Astrocyte (in vitro differentiated cells and primary cell): ENCODE measurements around the gene SH3RF1. TPM values are rescaled to one million over a fixed set of nuclear protein-coding genes. Genes with fewer than 3 reads are reported as not detected.
A peak's percentile ranks its signal among the peaks of the same experiment; 100 is the strongest.

Experiments
- DNase-seq: peaks from one replicate; pipeline ENCODE4 v3.0.0-alpha.2; 2010; ENCODE audit warnings: low read depth
- FAIRE-seq: peaks from 2 replicates; lab custom pipeline; 2011; peaks lifted over from hg19 to GRCh38; lab: Jason Lieb, UNC
- H2AFZ ChIP-seq: 2 replicates; pipeline ENCODE4 v1.6.0; 2012; ENCODE audit warnings: low read depth, low read length, inconsistent platforms
- H3K27ac ChIP-seq: 2 replicates; pipeline ENCODE4 v1.5.1; 2011; ENCODE audit warnings: low read depth, low read length, inconsistent platforms
- H3K27me3 ChIP-seq: 2 replicates; pipeline ENCODE4 v1.6.0; 2011; ENCODE audit warnings: low read length, inconsistent platforms; ENCODE audit not compliant: insufficient read depth
- H3K36me3 ChIP-seq: 2 replicates; pipeline ENCODE4 v1.5.1; 2011; ENCODE audit warnings: low read length, inconsistent platforms; ENCODE audit not compliant: insufficient read depth
- H3K4me1 ChIP-seq: 2 replicates; pipeline ENCODE4 v1.5.1; 2011; ENCODE audit warnings: low read length, inconsistent platforms; ENCODE audit not compliant: insufficient read depth
- H3K4me2 ChIP-seq: 2 replicates; pipeline ENCODE4 v1.6.0; 2012; ENCODE audit warnings: low read length, inconsistent platforms
- H3K4me3 ChIP-seq: 2 replicates; pipeline ENCODE4 v1.5.1; 2011; ENCODE audit warnings: low read depth, mild to moderate bottlenecking, low read length, inconsistent platforms; ENCODE audit not compliant: insufficient read depth
- H3K79me2 ChIP-seq: 2 replicates; pipeline ENCODE4 v1.6.0; 2012; ENCODE audit warnings: mild to moderate bottlenecking, low read length, inconsistent platforms; ENCODE audit not compliant: insufficient read depth
- H3K9ac ChIP-seq: 2 replicates; pipeline ENCODE4 v1.6.0; 2012; ENCODE audit warnings: mild to moderate bottlenecking, low read length, inconsistent platforms
- H3K9me3 ChIP-seq: 2 replicates; pipeline ENCODE4 v1.5.1; 2012; ENCODE audit warnings: low read depth, mild to moderate bottlenecking, low read length, inconsistent platforms; ENCODE audit not compliant: insufficient read depth
- H4K20me1 ChIP-seq: 2 replicates; pipeline ENCODE4 v1.6.0; 2012; ENCODE audit warnings: low read length, inconsistent platforms; ENCODE audit not compliant: insufficient read depth
- H3K27ac Mint-ChIP-seq: one replicate; pipeline ENCODE4 v1.8.0; 2021; ENCODE audit warnings: mild to moderate bottlenecking, mixed read lengths; ENCODE audit not compliant: unreplicated experiment
- H3K27me3 Mint-ChIP-seq: one replicate; pipeline ENCODE4 v1.8.0; 2021; ENCODE audit warnings: low read depth, mixed read lengths; ENCODE audit not compliant: unreplicated experiment
- H3K36me3 Mint-ChIP-seq: one replicate; pipeline ENCODE4 v1.8.0; 2021; ENCODE audit warnings: low read depth, mixed read lengths; ENCODE audit not compliant: unreplicated experiment
- H3K4me1 Mint-ChIP-seq: one replicate; pipeline ENCODE4 v1.8.0; 2021; ENCODE audit warnings: low read depth, mixed read lengths; ENCODE audit not compliant: unreplicated experiment
- H3K4me3 Mint-ChIP-seq: one replicate; pipeline ENCODE4 v1.8.0; 2021; ENCODE audit warnings: mild to moderate bottlenecking, moderate library complexity, mixed read lengths; ENCODE audit not compliant: unreplicated experiment
- H3K9me3 Mint-ChIP-seq: one replicate; pipeline ENCODE4 v1.8.0; 2021; ENCODE audit warnings: mild to moderate bottlenecking, mixed read lengths; ENCODE audit not compliant: unreplicated experiment
- CTCF ChIP-seq: IDR thresholded peaks from 2 replicates; pipeline ENCODE4 v1.5.1; 2011; ENCODE audit warnings: low read depth, mild to moderate bottlenecking, inconsistent platforms, low read length, moderate library complexity; ENCODE audit not compliant: insufficient read depth
- EZH2 ChIP-seq: IDR thresholded peaks from 2 replicates; pipeline ENCODE4 v1.6.1; 2012; ENCODE audit warnings: mild to moderate bottlenecking, low read length, inconsistent platforms; ENCODE audit not compliant: insufficient read depth
- total RNA-seq: library from RNA; stranded (reverse); gene quantifications from 2 replicates; pipeline ENCODE4 v1.2.1, GENCODE V29; 2021

Gene SH3RF1
- total RNA-seq, 1 donor from 2014 or later, result 25.9 TPM

GRCh38 chr4:169163495-169163894 lies 107.3 kb downstream of the SH3RF1 start:
- H3K27ac ChIP-seq, result no peak overlapping the region
- H3K4me3 ChIP-seq, result no peak overlapping the region
- DNase-seq, result no peak
- peaks cover 33% of the 10 kb centered on the region for H4K20me1 ChIP-seq
- Mint-ChIP-seq H3K27ac (no peak overlapping the region), H3K27me3 (no peaks in the 10 kb centered on the region), H3K4me1 (peaks cover 40% of the 10 kb centered on the region), H3K9me3 (no peaks in the 10 kb centered on the region), H3K4me3 (no peak overlapping the region), H3K36me3 (no peaks in the 10 kb centered on the region)
- H3K4me1 ChIP-seq, result peaks cover 37% of the 10 kb centered on the region
- TF ChIP-seq EZH2 (no peak), CTCF (no peak)
- H3K9me3 ChIP-seq, result no peaks in the 10 kb centered on the region
- H3K9ac ChIP-seq, result no peak overlapping the region
- FAIRE-seq, result no peak
- no peaks in the 10 kb centered on the region for H3K36me3 ChIP-seq
- H3K27me3 ChIP-seq, result no peaks in the 10 kb centered on the region
- H3K4me2 ChIP-seq, result no peak overlapping the region
- no peak overlapping the region for H2AFZ ChIP-seq
- H3K79me2 ChIP-seq, result peaks cover 98% of the 10 kb centered on the region

DNA sequence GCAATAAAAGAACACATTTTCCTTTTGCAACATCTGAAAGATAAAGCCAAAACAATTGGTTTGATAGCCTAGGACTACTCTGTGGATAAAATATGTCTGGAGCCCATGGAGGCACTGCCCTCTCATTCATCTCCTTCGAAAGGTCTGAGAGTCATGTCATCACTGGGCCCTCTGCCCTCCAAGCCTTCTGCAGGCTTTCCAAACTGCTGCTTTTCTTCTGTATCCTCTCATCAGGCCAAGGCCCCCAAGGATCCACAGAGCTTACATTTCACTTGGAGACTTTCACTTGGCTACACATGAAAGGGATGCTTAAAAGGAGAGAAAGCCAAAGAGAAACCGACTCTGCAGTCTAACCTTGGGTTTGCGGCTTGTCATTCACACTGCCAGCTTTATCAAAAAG lies 109.9 kb downstream of the SH3RF1 start:
- TF ChIP-seq CTCF (no peak), EZH2 (no peak)
- Histone ChIP-seq H3K79me2 (peaks cover 97% of the 10 kb centered on the region), H3K4me3 (no peak overlapping the region), H3K27me3 (no peaks in the 10 kb centered on the region), H3K36me3 (no peaks in the 10 kb centered on the region), H4K20me1 (peaks cover 26% of the 10 kb centered on the region), H3K4me1 (peaks cover 37% of the 10 kb centered on the region), H3K4me2 (peak overlapping the region; percentile 63), H3K9ac (peak overlapping the region; percentile 15), H3K27ac (peak overlapping the region; percentile 62), H3K9me3 (no peaks in the 10 kb centered on the region), H2AFZ (no peak overlapping the region)
- no peak overlapping the region for H3K27ac Mint-ChIP-seq
- H3K4me3 Mint-ChIP-seq, result no peak overlapping the region
- H3K4me1 Mint-ChIP-seq, result peaks cover 43% of the 10 kb centered on the region
- FAIRE-seq (no peak), DNase-seq (peak; percentile 46)
- no peaks in the 10 kb centered on the region for H3K36me3 Mint-ChIP-seq
- no peaks in the 10 kb centered on the region for H3K9me3 Mint-ChIP-seq
- no peaks in the 10 kb centered on the region for H3K27me3 Mint-ChIP-seq

DNA sequence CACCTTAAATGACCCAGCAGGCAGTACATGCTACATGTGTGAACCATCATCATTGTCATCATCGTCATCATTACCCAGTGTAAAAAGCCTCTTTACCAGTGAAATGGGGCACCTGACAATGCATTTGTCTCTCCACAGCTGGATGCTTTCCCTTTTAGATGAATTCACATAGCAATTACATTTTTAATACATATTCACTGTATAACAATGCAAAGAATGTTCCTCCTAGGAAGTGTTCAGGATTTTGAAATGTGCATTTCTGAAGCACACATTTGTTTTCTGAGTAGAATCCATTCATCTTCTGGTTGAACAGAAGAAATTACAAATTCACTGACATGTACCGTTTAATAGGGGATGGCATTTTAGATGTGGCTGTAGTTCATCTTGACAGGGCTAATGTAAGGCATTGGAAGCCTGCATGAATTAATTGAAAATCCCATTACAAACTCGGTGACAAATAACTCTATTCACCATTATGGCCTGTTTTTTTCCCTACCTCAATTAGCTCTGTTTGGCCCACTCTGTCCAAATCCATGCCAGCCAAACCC lies 111.1 kb downstream of the SH3RF1 start:
- Histone ChIP-seq H3K27me3 (no peaks in the 10 kb centered on the region), H3K9me3 (no peaks in the 10 kb centered on the region), H2AFZ (no peak overlapping the region), H3K9ac (peak overlapping the region; percentile 48), H3K4me3 (no peak overlapping the region), H3K4me2 (peak overlapping the region; percentile 63), H3K4me1 (peaks cover 31% of the 10 kb centered on the region), H3K36me3 (peaks cover 6% of the 10 kb centered on the region), H3K27ac (peak overlapping the region; percentile 72), H4K20me1 (peaks cover 20% of the 10 kb centered on the region), H3K79me2 (peaks cover 90% of the 10 kb centered on the region)
- TF ChIP-seq EZH2 (no peak), CTCF (no peak)
- Mint-ChIP-seq H3K36me3 (peaks cover 2% of the 10 kb centered on the region), H3K4me1 (peaks cover 34% of the 10 kb centered on the region), H3K4me3 (no peak overlapping the region), H3K9me3 (no peaks in the 10 kb centered on the region), H3K27me3 (no peaks in the 10 kb centered on the region), H3K27ac (peak overlapping the region; percentile 55)
- peak; percentile 93 for FAIRE-seq
- peak; percentile 88 for DNase-seq
